OCI-M2 (cell line): Measurements from ENCODE around the gene ZCCHC2.

Experiments used
- DNase-seq: peaks from one replicate; lab custom pipeline; 2025; ENCODE audit not compliant: unreplicated experiment; lab: John Stamatoyannopoulos, UW

The ZCCHC2 gene

GRCh38 chr18:62522504-62523254 lies at the start of gene ZCCHC2:
Gene ZCCHC2 (plus strand): TSS chr18:62523025. CDS start chr18:62523425, 400 bp downstream.
- peak; percentile 38 for DNase-seq

GRCh38 chr18:62479574-62479973 lies 43.3 kb upstream of the ZCCHC2 start:
- DNase-seq, result no peak

GRCh38 chr18:62480927-62481326 lies 41.9 kb upstream of the ZCCHC2 start:
- DNase-seq, result no peak

GRCh38 chr18:62484941-62485340 lies 37.9 kb upstream of the ZCCHC2 start:
- no peak for DNase-seq

GRCh38 chr18:62485684-62486083 lies 37.1 kb upstream of the ZCCHC2 start:
- DNase-seq, result no peak

GRCh38 chr18:62486290-62486964 lies 36.4 kb upstream of the ZCCHC2 start:
- no peak for DNase-seq

- DNase-seq, result no peak
Observed at GRCh38 chr18:62487161-62487560, 35.7 kb upstream of the ZCCHC2 start.

- DNase-seq, result no peak
Observed at GRCh38 chr18:62490967-62491695, 31.7 kb upstream of the ZCCHC2 start.

- DNase-seq, result no peak
Observed at GRCh38 chr18:62493033-62493862, 29.6 kb upstream of the ZCCHC2 start.

- no peak for DNase-seq
Observed at GRCh38 chr18:62494764-62495163, 28.1 kb upstream of the ZCCHC2 start.

GRCh38 chr18:62496262-62496661 lies 26.6 kb upstream of the ZCCHC2 start:
- no peak for DNase-seq

GRCh38 chr18:62497190-62497772 lies 25.5 kb upstream of the ZCCHC2 start:
- no peak for DNase-seq

- no peak for DNase-seq
Observed at GRCh38 chr18:62498616-62499262, 24.1 kb upstream of the ZCCHC2 start.

- DNase-seq, result no peak
Observed at GRCh38 chr18:62499263-62499650, 23.6 kb upstream of the ZCCHC2 start.

- no peak for DNase-seq
Observed at GRCh38 chr18:62500174-62500573, 22.7 kb upstream of the ZCCHC2 start.

- DNase-seq, result no peak
Observed at GRCh38 chr18:62500966-62501591, 21.7 kb upstream of the ZCCHC2 start.

GRCh38 chr18:62505669-62506494 lies 16.9 kb upstream of the ZCCHC2 start:
- DNase-seq, result peak; percentile 46

GRCh38 chr18:62506495-62507143 lies 16.2 kb upstream of the ZCCHC2 start:
- no peak for DNase-seq
